Measurements from ENCODE around the gene SNX10. TPM values are rescaled to one million over a fixed set of nuclear protein-coding genes. Genes with fewer than 3 reads are reported as not detected.

The SNX10 gene
- total and polyA plus RNA-seq, 8 donors, result 7.4 to 75.6 (median 10.3) TPM

GRCh38 chr7:26413007-26413691, 121.5 kb downstream of the SNX10 start:
- ATAC-seq (peak; percentile 46), DNase-seq (no peak)
- TF ChIP-seq CTCF (IDR thresholded peaks at IDR 0.05), result no peak
- H3K4me1 ChIP-seq, result peaks cover 0 to 7% of the 10 kb centered on the region in 2 donors
- no peak overlapping the region for H3K27ac ChIP-seq
- H3K27me3 ChIP-seq, result no peaks in the 10 kb centered on the region
- no peak overlapping the region for H3K4me3 ChIP-seq
- H3K9me3 ChIP-seq, result no peaks in the 10 kb centered on the region
- intact Hi-C loops (cut with DNase I), result no loop called here
- no peaks in the 10 kb centered on the region for H3K36me3 ChIP-seq

- no peak overlapping the region for H3K27ac ChIP-seq
- H3K36me3 ChIP-seq, result no peaks in the 10 kb centered on the region
- H3K4me3 ChIP-seq, result no peak overlapping the region
- no peaks in the 10 kb centered on the region for H3K9me3 ChIP-seq
- H3K27me3 ChIP-seq, result no peaks in the 10 kb centered on the region
- TF ChIP-seq CTCF (IDR thresholded peaks at IDR 0.05), result no peak
- DNase-seq (no peak), ATAC-seq (no peak)
- intact Hi-C loops (cut with DNase I), result no loop called here
- H3K4me1 ChIP-seq, result peaks cover 0 to 7% of the 10 kb centered on the region in 2 donors
These were observed 124.3 kb downstream of the SNX10 start for GRCh38 chr7:26416004-26416403.

GRCh38 chr7:26417911-26418413, 126.3 kb downstream of the SNX10 start:
- DNase-seq (no peak), ATAC-seq (no peak)
- Histone ChIP-seq H3K36me3 (no peaks in the 10 kb centered on the region), H3K27me3 (no peaks in the 10 kb centered on the region), H3K9me3 (no peaks in the 10 kb centered on the region), H3K4me3 (no peak overlapping the region), H3K4me1 (peaks cover 0 to 1% of the 10 kb centered on the region in 2 donors), H3K27ac (peak overlapping the region; percentile 58 to 69)
- intact Hi-C loops (cut with DNase I), result no loop called here
- TF ChIP-seq CTCF (IDR thresholded peaks at IDR 0.05), result no peak

GRCh38 chr7:26419198-26419597, 127.5 kb downstream of the SNX10 start:
- Histone ChIP-seq H3K9me3 (no peaks in the 10 kb centered on the region), H3K4me3 (no peak overlapping the region), H3K36me3 (no peaks in the 10 kb centered on the region), H3K4me1 (no peaks in the 10 kb centered on the region), H3K27ac (peak overlapping the region in 1 of 2 donors; percentile 69), H3K27me3 (no peaks in the 10 kb centered on the region)
- intact Hi-C loops (cut with DNase I), result no loop called here
- DNase-seq (no peak), ATAC-seq (no peak)
- TF ChIP-seq CTCF (IDR thresholded peaks at IDR 0.05), result no peak

GRCh38 chr7:26420422-26421019, 128.9 kb downstream of the SNX10 start:
- Histone ChIP-seq H3K4me1 (no peaks in the 10 kb centered on the region), H3K36me3 (no peaks in the 10 kb centered on the region), H3K27ac (no peak overlapping the region), H3K9me3 (peaks cover 0 to 2% of the 10 kb centered on the region in 2 donors), H3K4me3 (no peak overlapping the region), H3K27me3 (no peaks in the 10 kb centered on the region)
- intact Hi-C loops (cut with DNase I), result no loop called here
- no peak for TF ChIP-seq CTCF (IDR thresholded peaks at IDR 0.05)
- DNase-seq, result no peak
- ATAC-seq, result no peak
